ENCODE measurements around the gene DCAF15.

DCAF15 gene

DNA sequence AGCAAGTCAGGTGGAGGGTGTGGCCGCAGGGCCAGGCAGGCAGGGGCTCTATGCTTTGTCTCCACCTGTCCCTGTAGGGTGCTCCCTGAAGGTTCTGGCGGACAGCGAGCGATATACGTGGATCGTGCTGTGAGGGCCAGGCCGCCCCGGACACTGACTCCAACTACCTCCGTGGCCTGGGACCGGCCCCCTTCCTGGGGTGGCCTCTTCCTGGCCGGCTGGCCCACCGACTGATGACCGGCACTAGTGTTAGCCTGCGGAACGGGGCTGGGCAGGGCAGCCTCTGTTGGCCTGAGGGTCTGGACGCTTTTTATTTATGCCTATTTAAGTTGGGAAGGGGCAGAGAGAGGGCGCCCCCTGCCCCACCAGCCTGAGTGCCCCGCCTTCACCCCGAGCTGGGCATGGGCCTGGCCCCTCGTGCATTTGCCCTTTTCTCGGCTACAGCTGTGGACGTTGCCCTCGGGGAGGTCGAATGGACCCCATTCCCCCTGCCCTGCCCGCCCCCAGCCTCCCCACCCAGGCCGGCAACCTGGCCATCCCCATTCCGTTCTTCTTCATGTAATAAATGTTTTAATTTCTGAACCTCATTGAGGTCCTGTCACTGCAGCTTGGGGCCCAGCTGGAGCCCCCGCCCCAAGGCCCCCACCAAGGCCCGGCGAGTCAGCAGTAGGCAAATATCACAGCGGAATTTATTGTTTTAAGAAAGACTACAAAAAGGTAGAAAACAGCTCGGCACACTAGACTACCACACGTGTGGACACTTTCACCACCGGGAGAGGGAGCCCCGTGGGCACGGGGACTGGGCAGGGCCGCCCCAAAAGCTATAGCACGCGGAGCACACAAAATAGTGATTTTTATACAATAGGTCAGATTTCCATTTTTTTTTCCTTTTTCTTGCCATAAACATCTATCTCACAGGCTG, 8.8 kb downstream of the DCAF15 start:
- TF ChIP-seq, protein P1, sequence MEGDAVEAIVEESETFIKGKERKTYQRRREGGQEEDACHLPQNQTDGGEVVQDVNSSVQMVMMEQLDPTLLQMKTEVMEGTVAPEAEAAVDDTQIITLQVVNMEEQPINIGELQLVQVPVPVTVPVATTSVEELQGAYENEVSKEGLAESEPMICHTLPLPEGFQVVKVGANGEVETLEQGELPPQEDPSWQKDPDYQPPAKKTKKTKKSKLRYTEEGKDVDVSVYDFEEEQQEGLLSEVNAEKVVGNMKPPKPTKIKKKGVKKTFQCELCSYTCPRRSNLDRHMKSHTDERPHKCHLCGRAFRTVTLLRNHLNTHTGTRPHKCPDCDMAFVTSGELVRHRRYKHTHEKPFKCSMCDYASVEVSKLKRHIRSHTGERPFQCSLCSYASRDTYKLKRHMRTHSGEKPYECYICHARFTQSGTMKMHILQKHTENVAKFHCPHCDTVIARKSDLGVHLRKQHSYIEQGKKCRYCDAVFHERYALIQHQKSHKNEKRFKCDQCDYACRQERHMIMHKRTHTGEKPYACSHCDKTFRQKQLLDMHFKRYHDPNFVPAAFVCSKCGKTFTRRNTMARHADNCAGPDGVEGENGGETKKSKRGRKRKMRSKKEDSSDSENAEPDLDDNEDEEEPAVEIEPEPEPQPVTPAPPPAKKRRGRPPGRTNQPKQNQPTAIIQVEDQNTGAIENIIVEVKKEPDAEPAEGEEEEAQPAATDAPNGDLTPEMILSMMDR (IDR thresholded peaks at IDR 0.05; ENCODE audit: control extremely low read depth, extremely low read depth, low read depth, missing control alignments) = no peak
- CTCF ChIA-PET = interaction anchor here (1.0 to 1.5 kb wide), 5 partner anchors 7 to 31 kb away, joined by 3 to 4 read pairs (median 3); no protein-coding TSS in a partner anchor
- POLR2A ChIA-PET = no interaction called here
- no peak for DNase-seq (ENCODE audit: extremely low spot score)

DNA sequence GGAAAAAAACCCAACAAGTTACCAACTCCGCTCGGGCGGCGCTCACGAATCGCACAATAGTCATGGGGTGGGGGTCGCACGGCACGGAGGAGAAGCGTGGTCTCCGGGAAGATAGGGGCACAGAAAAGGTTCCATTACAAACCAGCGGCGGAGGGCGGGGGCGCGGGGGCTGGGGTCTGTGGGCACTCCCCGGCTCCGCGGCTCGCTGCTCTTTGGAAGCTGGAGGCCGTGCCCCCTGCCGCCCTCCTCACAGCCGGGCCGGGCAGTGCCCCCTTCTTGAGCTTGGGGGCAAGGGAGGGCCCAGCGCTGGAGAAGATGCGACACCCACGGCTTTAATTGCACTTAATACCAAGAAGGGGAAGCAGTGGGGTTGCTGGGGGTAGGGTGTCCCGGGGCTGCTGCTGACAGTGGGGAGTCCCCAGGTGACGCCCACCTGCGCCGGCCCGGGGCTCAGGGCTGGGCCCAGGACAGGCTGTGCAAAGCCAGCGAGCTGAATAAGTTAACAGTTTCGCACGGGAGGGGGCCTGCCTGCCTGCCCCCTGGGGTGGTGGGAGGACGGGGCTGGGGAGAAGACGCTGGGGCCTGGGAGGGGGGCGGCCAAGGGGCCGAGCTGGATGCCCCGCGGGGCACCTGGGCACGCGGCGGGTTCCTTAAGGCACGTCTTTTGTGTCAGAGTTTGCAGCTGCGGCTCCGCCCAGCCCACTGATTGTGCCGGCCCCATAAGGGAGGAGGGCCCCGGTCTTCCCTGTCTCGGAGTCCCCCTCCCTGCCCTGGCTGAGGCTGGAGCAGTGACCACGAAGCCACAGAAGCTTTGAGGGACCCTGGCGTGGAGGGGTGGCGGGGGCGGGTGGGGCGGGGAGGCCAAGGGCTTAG, 9.8 kb downstream of the DCAF15 start:
- TF ChIP-seq, protein P1 (IDR thresholded peaks at IDR 0.05; ENCODE audit: control extremely low read depth, extremely low read depth, low read depth, missing control alignments) = no peak
- POLR2A ChIA-PET = no interaction called here
- CTCF ChIA-PET = interaction anchor here (1.2 to 1.3 kb wide), 2 partner anchors 9 to 81 kb away, joined by 4 read pairs; no protein-coding TSS in a partner anchor
- DNase-seq (ENCODE audit: extremely low spot score) = no peak

DNA sequence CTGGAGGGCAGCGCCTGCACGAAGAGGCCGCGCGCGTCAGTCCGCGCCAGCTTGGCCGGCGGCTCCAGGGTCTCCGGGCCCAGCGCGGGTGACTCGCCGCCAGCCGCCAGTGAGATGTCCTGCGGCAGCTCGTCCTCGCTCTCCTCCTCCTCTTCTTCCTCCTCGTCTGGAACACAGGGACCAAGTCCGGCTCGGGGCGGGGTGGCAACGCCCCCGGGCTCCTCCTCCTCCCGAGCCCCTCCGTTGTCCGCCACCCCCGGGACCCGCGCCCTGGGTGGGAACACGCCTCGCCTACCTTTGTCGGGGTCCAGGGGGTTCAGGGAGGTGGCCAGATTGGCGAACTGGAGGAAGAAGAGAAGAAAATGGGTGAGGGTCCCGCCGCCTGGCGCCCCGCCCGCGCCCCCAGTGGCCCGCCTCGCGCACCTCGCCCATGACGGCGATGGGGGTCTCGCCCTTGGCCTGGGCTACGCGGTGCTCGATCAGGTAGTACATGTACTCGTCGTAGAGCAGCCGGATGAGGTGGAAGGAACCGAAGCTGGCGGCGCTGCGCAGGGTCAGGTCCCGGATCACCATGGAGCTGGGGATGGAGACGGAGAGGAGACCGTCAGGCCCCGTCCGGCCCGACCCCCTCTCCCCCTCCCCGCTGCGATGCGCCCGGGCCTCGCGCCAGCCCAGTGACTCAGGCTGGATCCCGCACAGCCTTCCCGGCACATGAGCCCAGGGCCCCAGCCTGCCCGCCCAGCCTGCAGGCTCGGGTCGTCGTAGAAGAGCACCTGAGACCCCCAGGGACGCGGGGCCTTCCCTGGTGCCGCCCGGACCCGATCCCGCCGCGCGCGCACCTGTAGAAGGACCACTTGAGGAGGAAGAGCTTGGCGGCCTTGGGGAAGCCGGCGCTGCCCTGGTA, 10.6 kb downstream of the DCAF15 start:
- CTCF ChIA-PET = interaction anchor here (0.5 to 1.2 kb wide), 2 partner anchors 82 kb away, joined by 3 to 4 read pairs; no protein-coding TSS in a partner anchor
- TF ChIP-seq, protein P1 (IDR thresholded peaks at IDR 0.05; ENCODE audit: control extremely low read depth, extremely low read depth, low read depth, missing control alignments) = no peak
- POLR2A ChIA-PET = no interaction called here
- DNase-seq (ENCODE audit: extremely low spot score) = no peak

DNA sequence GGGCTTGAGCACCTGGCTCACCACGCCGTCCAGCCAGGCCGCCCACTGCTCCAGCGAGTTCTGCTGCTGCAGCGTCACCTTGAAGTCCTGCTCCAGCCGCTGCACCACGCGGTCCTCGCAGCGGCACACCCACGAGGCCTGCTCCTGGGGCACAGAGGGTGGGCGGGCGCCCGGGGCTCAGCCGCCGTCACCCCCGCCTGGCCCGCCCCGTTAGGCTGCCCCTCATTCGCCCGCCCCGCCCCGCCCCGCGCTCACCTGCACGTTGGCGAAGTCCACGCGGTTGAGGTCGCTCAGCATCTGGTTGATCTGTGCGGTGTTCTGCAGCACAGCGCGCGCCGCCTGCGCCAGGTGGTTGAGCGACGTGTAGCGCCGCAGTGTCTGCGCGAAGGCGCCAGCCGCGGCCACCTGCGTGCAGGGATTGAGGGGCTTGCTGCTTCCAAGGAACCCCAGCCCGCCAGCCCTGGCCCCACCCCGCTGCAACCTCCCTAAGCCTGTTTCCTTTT, 11.3 kb downstream of the DCAF15 start:
- ChIA-PET POLR2A (no interaction called here), CTCF (interaction anchor here (0.5 kb wide), 1 partner anchor 81 kb away, joined by 3 read pairs; no protein-coding TSS in a partner anchor)

DNA sequence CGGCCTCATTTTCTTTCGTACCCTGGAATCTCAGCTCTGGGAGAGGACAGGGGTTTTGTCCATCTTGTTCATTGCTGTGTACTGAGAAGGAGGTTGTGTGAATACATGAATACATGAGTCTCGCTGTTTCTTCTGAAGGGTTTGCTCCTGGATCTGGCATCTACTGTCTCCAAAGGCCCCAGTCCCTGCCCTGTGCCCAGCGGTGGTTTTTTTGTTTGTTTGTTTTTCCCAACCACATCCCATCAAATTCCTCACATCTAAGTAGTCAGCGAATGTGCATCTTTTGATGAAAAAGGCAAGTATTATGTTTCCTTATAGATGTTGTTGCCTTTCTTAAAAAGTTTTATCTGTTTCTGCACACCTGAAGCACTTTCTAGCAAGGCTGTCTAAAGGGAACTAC, 12.5 kb downstream of the DCAF15 start:
- POLR2A ChIA-PET = interaction anchor here (0.7 kb wide), 1 partner anchor 29 kb away, joined by 5 read pairs; no protein-coding TSS in a partner anchor
- DNase-seq (ENCODE audit: extremely low spot score) = no peak
- TF ChIP-seq, protein P1 (IDR thresholded peaks at IDR 0.05; ENCODE audit: control extremely low read depth, extremely low read depth, low read depth, missing control alignments) = no peak
- CTCF ChIA-PET = no interaction called here

More for the DNA sequence above, 11.3 kb downstream of the DCAF15 start:
- TF ChIP-seq, protein P1 (IDR thresholded peaks at IDR 0.05; ENCODE audit: control extremely low read depth, extremely low read depth, low read depth, missing control alignments) = no peak
- DNase-seq (ENCODE audit: extremely low spot score) = no peak
